ENCODE measurements around the gene FAM83C.

Gene FAM83C

GRCh38 chr20:35291654-35292503 is at the start of gene FAM83C:
Gene FAM83C, minus strand, starts transcription at chr20:35292425. Its CDS starts 121 bp downstream, at chr20:35292304.
- no peak for DNase-seq (ENCODE audit: low read depth)

GRCh38 chr20:35341366-35342028 is 49.3 kb upstream of the FAM83C start:
- DNase-seq (ENCODE audit: low read depth) = no peak

DNA sequence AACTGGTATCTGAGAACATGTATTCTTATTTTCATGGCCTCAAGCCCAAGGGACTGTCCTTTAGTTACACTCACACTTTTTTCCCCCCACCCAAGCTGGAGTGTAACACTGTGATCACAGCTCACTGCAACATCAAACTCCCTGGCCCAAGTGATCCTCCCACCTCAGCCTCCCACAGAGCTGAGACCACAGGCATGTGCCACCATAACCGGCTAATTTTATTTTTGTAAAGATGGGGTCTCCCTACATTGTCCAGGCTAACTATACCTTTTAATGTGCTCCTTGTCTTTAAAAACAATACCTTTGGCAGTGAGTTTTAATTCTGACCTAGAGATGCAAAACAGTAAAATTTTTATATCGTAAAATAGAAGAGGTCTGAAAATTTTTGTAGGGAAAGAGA is 48.2 kb upstream of the FAM83C start:
- no peak for DNase-seq (ENCODE audit: low read depth)

- no peak for DNase-seq (ENCODE audit: low read depth)
Measured at GRCh38 chr20:35339636-35340035, 47.4 kb upstream of the FAM83C start.

DNA sequence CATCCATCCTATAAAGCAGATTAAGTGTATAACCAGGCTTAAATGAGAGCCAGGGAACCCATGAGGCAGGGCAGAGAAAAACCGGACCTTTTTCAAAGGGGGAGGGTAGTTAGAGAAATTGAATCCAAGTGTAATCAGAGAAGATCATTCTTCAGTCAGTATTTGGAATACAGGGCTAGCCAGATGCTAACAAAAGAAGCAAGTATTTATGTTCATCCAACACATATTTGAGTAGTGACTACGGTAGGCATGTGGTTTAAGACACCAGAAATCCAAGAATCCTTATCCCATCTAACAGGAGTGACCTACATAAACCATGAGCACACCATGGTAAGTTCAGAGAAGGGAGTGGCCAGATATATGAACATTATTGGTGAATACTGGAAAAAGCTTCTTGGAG is 46.8 kb upstream of the FAM83C start:
- no peak for DNase-seq (ENCODE audit: low read depth)

DNA sequence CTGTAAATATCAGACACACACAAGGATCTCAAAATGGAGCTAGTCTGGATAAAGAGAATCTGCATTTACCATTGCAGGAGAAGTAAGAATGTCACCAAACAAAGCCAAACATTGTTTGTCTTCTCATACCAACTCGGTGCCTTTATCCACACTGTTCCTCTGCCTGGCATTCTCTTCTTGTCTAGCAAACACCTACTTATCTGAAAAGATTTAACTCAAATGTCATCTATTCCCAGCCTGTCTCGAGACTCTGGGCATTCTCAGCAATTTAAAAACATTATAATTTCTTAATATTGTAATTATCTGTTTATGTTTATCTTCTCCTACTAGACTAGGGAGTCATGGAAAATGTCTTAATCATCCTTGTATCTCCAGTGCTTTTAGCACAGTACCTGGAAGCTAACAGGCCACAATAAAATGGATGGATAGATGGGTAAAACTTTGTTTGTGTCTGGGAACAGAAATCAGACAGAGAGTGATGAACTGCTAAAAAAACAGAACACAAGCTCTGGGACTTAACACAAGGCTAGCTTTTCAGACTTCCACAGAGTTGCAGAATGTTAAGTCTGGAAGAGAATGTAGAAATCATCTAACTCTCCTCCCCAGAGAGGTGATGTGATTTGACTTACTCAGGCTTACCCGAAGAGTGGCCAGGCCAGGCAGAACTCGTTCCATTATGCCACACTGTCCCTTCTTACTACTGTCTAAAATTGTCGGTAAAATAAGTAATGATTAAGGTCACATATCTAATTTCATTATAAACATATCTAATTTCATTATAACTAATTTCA is 42.3 kb upstream of the FAM83C start:
- no peak for DNase-seq (ENCODE audit: low read depth)

GRCh38 chr20:35333606-35334005 is 41.4 kb upstream of the FAM83C start:
- no peak for DNase-seq (ENCODE audit: low read depth)

- no peak for DNase-seq (ENCODE audit: low read depth)
Measured at GRCh38 chr20:35332540-35333200, 40.4 kb upstream of the FAM83C start.

DNA sequence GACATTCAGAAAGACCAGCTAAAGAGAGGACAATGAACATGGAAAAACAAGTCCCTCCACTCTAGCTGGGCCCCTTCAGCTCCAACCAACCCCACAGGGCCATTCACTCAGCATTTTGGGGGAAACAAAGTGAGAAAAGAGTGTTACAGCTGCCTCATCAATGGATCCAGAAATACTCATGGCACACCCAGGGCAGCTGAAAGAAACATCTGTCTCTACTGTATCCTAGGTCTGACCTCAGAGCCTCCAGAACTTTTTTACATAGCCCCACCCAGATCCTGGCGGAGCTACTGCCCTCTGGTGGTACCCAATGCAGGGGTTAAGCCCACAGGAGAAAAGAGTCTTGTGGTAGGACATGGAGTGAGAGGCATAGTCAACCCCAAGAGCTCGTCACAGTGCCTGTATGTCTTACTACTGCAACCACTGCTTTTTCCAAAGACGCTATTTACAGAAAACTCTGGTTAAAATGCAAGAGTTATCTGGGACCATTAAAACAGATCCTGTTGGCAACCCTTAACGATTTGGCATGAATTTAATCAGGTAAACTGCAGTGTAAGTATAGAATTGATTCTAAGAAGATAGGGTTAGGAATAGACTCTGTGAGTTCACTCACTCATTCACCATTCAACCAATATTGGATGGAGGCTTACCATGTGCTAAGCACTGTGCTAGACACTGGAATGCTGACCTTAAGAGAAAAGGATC is 37.4 kb upstream of the FAM83C start:
- peak; percentile 30 for DNase-seq (ENCODE audit: low read depth)

GRCh38 chr20:35328689-35329088 is 36.5 kb upstream of the FAM83C start:
- DNase-seq (ENCODE audit: low read depth) = no peak

DNA sequence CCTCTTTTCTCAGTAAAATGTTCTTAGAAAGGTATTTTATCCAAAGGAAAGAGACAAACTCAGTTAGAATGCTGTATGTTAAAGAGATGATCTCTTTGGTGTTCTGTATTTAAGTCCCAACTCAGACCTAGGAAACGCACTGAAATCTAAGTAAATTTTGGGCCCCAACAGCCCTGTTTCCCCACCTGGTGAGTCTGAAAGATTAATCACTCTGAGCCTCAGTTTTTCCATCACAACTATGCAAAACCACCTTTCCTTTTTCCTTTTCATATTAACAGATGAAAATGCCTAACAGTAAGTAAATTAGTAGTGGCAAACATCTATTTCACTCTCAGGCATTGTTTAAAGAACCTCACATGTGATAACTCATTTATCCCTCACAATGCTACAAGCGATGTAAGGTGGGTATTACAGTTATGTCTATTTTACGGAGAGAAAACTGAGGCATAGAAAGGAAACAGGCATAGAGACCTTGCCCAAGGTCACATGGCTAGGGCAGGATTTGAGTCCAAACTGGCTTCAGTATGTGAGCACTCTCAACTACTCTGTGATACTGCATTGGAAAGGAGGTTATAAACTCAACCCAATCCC is 36.0 kb upstream of the FAM83C start:
- DNase-seq (ENCODE audit: low read depth) = no peak

DNA sequence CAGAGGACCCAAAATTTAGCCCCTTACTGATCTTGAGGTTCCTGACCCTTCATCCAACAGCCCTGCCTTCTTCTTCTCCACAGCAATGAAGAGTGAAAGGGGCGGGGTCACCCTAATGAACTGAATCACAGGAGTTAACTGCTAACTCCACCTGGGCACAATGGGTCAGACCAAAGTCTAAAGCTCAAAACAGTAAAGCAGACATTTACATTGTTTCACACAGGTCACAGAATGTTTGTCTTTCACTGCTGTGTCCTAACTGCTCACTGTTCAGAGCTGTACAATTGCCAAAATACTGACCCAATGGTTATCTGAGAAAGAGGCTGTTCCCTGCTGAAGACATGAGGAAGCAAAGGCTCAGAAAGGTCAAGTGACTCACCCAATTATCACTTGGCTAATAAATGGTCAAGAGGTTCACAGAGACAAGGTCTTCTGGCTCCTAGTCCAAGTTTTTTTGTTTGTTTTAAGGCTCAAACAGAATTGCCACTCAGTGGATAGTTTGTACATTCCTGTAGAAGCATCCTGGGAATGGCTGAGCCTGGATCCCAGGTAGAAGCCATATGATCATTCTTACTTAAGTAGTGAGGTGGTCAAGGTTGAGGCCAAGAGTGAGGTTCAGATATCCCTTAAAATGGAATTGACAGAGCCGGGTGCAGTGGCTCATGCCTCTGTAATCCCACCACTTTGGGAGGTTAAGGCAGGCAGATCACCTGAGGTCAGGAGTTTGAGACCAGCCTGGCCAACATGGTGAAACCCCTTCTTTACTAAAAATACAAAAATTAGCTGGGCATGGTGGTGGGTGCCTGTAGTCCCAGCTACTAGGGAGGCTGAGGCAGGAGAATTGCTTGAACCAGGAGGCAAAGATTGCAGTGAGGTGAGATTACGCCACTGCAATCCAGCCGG is 35.1 kb upstream of the FAM83C start:
- DNase-seq (ENCODE audit: low read depth) = no peak

- DNase-seq (ENCODE audit: low read depth) = no peak
Measured at GRCh38 chr20:35326740-35327073, 34.5 kb upstream of the FAM83C start.

- DNase-seq (ENCODE audit: low read depth) = no peak
Measured at GRCh38 chr20:35326021-35326739, 34.0 kb upstream of the FAM83C start.

- no peak for DNase-seq (ENCODE audit: low read depth)
Measured at GRCh38 chr20:35325401-35325800, 33.2 kb upstream of the FAM83C start.

DNA sequence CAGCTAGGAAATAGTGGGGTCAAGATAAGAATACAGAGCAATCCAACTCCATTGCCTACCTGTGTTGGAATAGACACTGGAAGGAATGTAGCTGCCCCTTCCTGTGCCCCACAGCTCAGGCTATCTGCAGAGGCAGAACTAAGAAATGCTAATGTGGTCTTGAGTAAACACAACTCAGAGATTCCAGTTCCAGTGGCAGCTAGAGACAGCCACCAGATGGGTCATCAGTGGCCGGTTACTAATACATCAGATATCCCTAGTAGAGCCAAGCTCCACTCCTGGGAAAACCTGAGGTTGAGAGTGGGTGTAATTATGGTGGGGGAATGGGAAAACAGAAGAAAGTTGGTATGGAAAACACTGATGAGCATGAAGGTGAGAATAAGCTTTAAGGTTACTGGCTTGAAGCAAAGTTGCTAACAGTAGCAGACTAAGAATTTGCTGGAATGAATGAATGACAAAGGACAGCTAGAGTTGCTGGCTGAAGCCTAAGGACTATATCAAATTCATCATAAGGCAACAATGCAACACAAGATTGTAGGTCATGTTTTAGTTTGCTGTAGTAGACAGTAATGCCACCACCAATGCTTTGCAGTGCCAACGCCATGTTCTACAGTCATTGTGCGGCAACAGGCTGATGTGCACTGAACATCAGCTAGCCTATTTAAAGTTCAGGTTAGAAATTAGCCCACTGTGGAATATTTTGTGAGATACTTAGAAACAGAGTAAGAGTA is 28.3 kb upstream of the FAM83C start:
- no peak for DNase-seq (ENCODE audit: low read depth)

GRCh38 chr20:35319871-35320197 is 27.6 kb upstream of the FAM83C start:
- DNase-seq (ENCODE audit: low read depth) = no peak

DNA sequence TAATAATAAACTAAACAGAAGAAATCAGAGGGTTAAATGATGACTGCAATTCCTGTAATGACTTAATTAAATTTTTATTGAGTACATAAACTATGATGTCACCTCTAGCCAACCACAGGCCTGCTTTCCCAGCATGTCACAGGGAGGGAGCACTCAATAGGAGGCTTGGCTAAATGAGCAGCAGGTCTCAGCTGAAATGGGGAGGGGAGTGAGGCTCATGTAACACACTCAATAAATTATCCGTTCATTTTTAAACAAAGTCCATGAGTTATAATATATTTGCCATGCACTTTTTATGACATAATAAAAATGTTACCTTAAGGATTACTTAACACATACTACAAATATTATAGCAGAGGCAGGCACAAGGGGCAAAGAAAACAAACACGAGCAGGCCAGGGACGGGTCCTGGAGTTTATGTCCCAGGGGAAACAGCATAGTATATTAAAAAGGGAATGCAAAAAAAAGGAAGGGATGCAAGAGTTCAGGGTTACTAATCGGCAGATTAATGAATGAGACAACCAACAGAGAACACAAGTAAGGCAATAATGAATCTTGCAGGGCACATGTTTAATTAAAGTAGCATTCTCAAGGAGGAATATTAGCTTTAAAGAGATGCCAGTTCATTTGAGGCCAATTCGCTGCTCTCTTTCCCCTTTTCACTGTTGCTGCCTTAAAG is 27.1 kb upstream of the FAM83C start:
- DNase-seq (ENCODE audit: low read depth) = no peak

Data from stimulated activated CD8-positive, alpha-beta memory T cell treated with anti-CD3 and anti-CD28 coated beads, Interleukin-4, amount 100 ng/mL, for 24 hours (primary cell).